H9 (cell line): ENCODE measurements around the gene GRIP2. TPM values are rescaled to one million over a fixed set of nuclear protein-coding genes. Genes with fewer than 3 reads are reported as not detected.

Experiments used
- DNase-seq: peaks from one replicate; pipeline ENCODE4 v3.0.0-alpha.2; 2017
- H2AFZ ChIP-seq: one replicate; pipeline ENCODE4 v1.6.1; 2013; ENCODE audit warnings: mild to moderate bottlenecking, low read length, control low read depth, moderate library complexity
- H2AK5ac ChIP-seq: 2 replicates; pipeline ENCODE4 v1.6.1; 2013; ENCODE audit warnings: low read length, control low read depth, mixed read lengths; ENCODE audit not compliant: insufficient read length
- H2BK120ac ChIP-seq: one replicate; pipeline ENCODE4 v1.6.1; 2013; ENCODE audit warnings: low read depth, mild to moderate bottlenecking, low read length, control low read depth, inconsistent platforms; ENCODE audit not compliant: poor library complexity, severe bottlenecking
- H2BK12ac ChIP-seq: 2 replicates; pipeline ENCODE4 v1.6.1; 2013; ENCODE audit warnings: low read length, control low read depth, mixed read lengths, low read depth; ENCODE audit not compliant: insufficient read length
- H2BK15ac ChIP-seq: 2 replicates; pipeline ENCODE4 v1.6.1; 2013; ENCODE audit warnings: low read depth, low read length, control low read depth
- H2BK20ac ChIP-seq: one replicate; pipeline ENCODE4 v1.6.1; 2013; ENCODE audit warnings: low read depth, mild to moderate bottlenecking, low read length, control low read depth, inconsistent platforms; ENCODE audit not compliant: poor library complexity, severe bottlenecking
- H2BK5ac ChIP-seq: 2 replicates; pipeline ENCODE4 v1.6.1; 2013; ENCODE audit warnings: low read length, control low read depth, mixed read lengths; ENCODE audit not compliant: insufficient read length
- H3K14ac ChIP-seq: 2 replicates; pipeline ENCODE4 v1.6.1; 2013; ENCODE audit warnings: low read length, control low read depth; ENCODE audit not compliant: insufficient read depth
- H3K18ac ChIP-seq: 2 replicates; pipeline ENCODE4 v1.6.1; 2013; ENCODE audit warnings: low read depth, mild to moderate bottlenecking, mixed read lengths, low read length, control low read depth; ENCODE audit not compliant: insufficient read length
- H3K23ac ChIP-seq: 2 replicates; pipeline ENCODE4 v1.6.1; 2013; ENCODE audit warnings: low read length, control low read depth, mixed read lengths, low read depth; ENCODE audit not compliant: insufficient read length
- H3K23me2 ChIP-seq: 2 replicates; pipeline ENCODE4 v1.6.1; 2013; ENCODE audit warnings: low read depth, mild to moderate bottlenecking, mixed read lengths, low read length, control low read depth; ENCODE audit not compliant: insufficient read length, poor library complexity, severe bottlenecking
- H3K27ac ChIP-seq: 2 replicates; pipeline ENCODE4 v1.5.1; 2013; ENCODE audit warnings: low read length, control low read depth, mixed read lengths, low read depth; ENCODE audit not compliant: insufficient read length
- H3K27me3 ChIP-seq: 2 replicates; pipeline ENCODE4 v1.6.1; 2013; ENCODE audit warnings: low read length, control low read depth, inconsistent platforms; ENCODE audit not compliant: insufficient read depth
- H3K4ac ChIP-seq: 2 replicates; pipeline ENCODE4 v1.6.1; 2013; ENCODE audit warnings: low read depth, mild to moderate bottlenecking, control low read depth, inconsistent platforms, low read length, moderate library complexity
- H3K4me1 ChIP-seq: 2 replicates; pipeline ENCODE4 v1.6.1; 2013; ENCODE audit warnings: low read length, control low read depth, inconsistent platforms; ENCODE audit not compliant: insufficient read depth
- H3K4me2 ChIP-seq: 2 replicates; pipeline ENCODE4 v1.6.1; 2013; ENCODE audit warnings: low read length, control low read depth, mixed read lengths; ENCODE audit not compliant: insufficient read length, insufficient read depth
- H3K56ac ChIP-seq: 2 replicates; pipeline ENCODE4 v1.6.1; 2013; ENCODE audit warnings: low read depth, mild to moderate bottlenecking, mixed read lengths, low read length, control low read depth; ENCODE audit not compliant: insufficient read length
- H3K79me1 ChIP-seq: 2 replicates; pipeline ENCODE4 v1.6.1; 2013; ENCODE audit warnings: low read depth, mild to moderate bottlenecking, moderate library complexity, low read length, control low read depth, inconsistent platforms; ENCODE audit not compliant: insufficient read depth, poor library complexity, severe bottlenecking
- H3K79me2 ChIP-seq: 2 replicates; pipeline ENCODE4 v1.6.1; 2013; ENCODE audit warnings: low read length, control low read depth, inconsistent platforms; ENCODE audit not compliant: insufficient read depth
- H3K9ac ChIP-seq: 2 replicates; pipeline ENCODE4 v1.6.1; 2013; ENCODE audit warnings: low read length, control low read depth, mixed read lengths; ENCODE audit not compliant: insufficient read length; ENCODE audit errors: extremely low read depth
- H3K9me3 ChIP-seq: one replicate; pipeline ENCODE4 v1.6.1; 2013; ENCODE audit warnings: low read depth, low read length, inconsistent platforms; ENCODE audit not compliant: control insufficient read depth
- H3T11ph ChIP-seq: one replicate; pipeline ENCODE4 v1.6.1; 2013; ENCODE audit warnings: mild to moderate bottlenecking, low read length, control low read depth, inconsistent platforms
- H4K20me1 ChIP-seq: one replicate; pipeline ENCODE4 v1.6.1; 2013; ENCODE audit not compliant: control insufficient read depth, insufficient read length, insufficient read depth
- H4K5ac ChIP-seq: 2 replicates; pipeline ENCODE4 v1.6.1; 2013; ENCODE audit warnings: low read depth, mild to moderate bottlenecking, mixed read lengths, low read length, control low read depth; ENCODE audit not compliant: insufficient read length
- H4K8ac ChIP-seq: replicated peaks from 2 replicates; pipeline ENCODE4 v1.6.1; 2013; ENCODE audit warnings: low read length, control low read depth, mixed read lengths, low read depth; ENCODE audit not compliant: insufficient read length
- H4K91ac ChIP-seq: 2 replicates; pipeline ENCODE4 v1.6.1; 2013; ENCODE audit warnings: low read depth, mild to moderate bottlenecking, moderate library complexity, mixed read lengths, low read length, control low read depth; ENCODE audit not compliant: insufficient read length
- H3K27ac Mint-ChIP-seq, 3 experiments: 2 replicates in 2 of 3; 3 replicates in 1 of 3; pipeline ENCODE4 v1.8.0; 2020 to 2021; ENCODE audit warnings: mixed read lengths in 3 of 3, mild to moderate bottlenecking in 1 of 3, moderate library complexity in 1 of 3
- H3K27me3 Mint-ChIP-seq: 2 replicates; pipeline ENCODE4 v1.8.0; 2021; ENCODE audit warnings: low read depth, mild to moderate bottlenecking, moderate library complexity, mixed read lengths
- H3K36me3 Mint-ChIP-seq, 3 experiments: 2 replicates in 2 of 3; 3 replicates in 1 of 3; pipeline ENCODE4 v1.8.0; 2020 to 2021; ENCODE audit warnings: low read depth in 3 of 3, mixed read lengths in 3 of 3; ENCODE audit not compliant: insufficient read depth in 1 of 3
- H3K4me1 Mint-ChIP-seq, 2 experiments: 2 replicates each; pipeline ENCODE4 v1.8.0; 2020; ENCODE audit warnings: mixed read lengths in 2 of 2
- H3K4me3 Mint-ChIP-seq, 2 experiments: 2 replicates in 1 of 2; 3 replicates in 1 of 2; pipeline ENCODE4 v1.8.0; 2020 to 2021; ENCODE audit warnings: mild to moderate bottlenecking in 2 of 2, mixed read lengths in 2 of 2, moderate library complexity in 1 of 2
- H3K9me3 Mint-ChIP-seq, 2 experiments: 2 replicates in 1 of 2; 3 replicates in 1 of 2; pipeline ENCODE4 v1.8.0; 2020; ENCODE audit warnings: mild to moderate bottlenecking in 2 of 2, mixed read lengths in 2 of 2, moderate library complexity in 1 of 2
- CTCF ChIP-seq: fragments of 200-600 bp; sonication (generic); conservative IDR thresholded peaks from 3 replicates; pipeline ENCODE4 v1.8.0; 2021; ENCODE audit warnings: antibody characterized with exemption, mild to moderate bottlenecking
- WGBS: extraction: QIAGEN DNeasy Blood & Tissue Kit; methylation state at CpG from one replicate; pipeline ENCODE4 v1.1.7; 2013; ENCODE audit warnings: missing lambda C conversion rate, low lambda C conversion rate, mixed read lengths; ENCODE audit not compliant: insufficient read length; ENCODE audit errors: extremely low coverage; 5-methylcytosine and 5-hydroxymethylcytosine counted together
- total RNA-seq: library from RNA; stranded (reverse); gene quantifications from 2 replicates; pipeline ENCODE4 v1.2.1, GENCODE V29; 2021

The GRIP2 gene
- total RNA-seq, 1 experiment from 2014 or later: 3.1 TPM

DNA sequence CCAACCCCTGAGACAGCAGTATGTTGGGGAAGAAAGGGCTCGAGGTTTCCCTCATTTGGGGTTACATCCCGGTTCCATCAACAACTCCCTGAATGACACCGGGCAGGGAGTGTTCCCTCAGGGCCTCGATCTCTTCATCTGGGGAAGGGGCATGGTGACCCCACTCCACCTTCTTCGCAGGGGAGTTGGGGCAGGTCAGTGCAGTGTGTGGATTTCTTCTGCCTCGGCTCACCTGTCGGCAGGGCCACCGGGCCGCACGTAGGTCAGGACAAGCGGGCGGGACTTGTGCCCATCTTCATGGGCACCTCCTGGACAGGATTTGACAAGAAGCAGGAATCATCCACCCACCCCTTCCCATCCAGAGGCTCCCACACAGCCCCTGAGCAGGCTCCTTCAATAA lies 17.4 kb downstream of the GRIP2 start:
- H2AK5ac ChIP-seq: no peak overlapping the region
- H3K9me3 Mint-ChIP-seq: no peaks in the 10 kb centered on the region
- H2BK120ac ChIP-seq: no peak overlapping the region
- H3K27ac Mint-ChIP-seq: no peak overlapping the region
- no peaks in the 10 kb centered on the region for H3K23me2 ChIP-seq
- no peaks in the 10 kb centered on the region for H3K9me3 ChIP-seq
- no peaks in the 10 kb centered on the region for H3K79me2 ChIP-seq
- no peak overlapping the region for H3K4me3 Mint-ChIP-seq
- H3K4me2 ChIP-seq: no peak overlapping the region
- no peak overlapping the region for H3K4ac ChIP-seq
- TF ChIP-seq CTCF: no peak
- H3K27ac ChIP-seq: no peak overlapping the region
- H3K79me1 ChIP-seq: no peaks in the 10 kb centered on the region
- no peaks in the 10 kb centered on the region for H4K20me1 ChIP-seq
- H2BK15ac ChIP-seq: no peak overlapping the region
- no peak overlapping the region for H3K9ac ChIP-seq
- H2BK20ac ChIP-seq: no peak overlapping the region
- H4K5ac ChIP-seq: no peak overlapping the region
- H3K27me3 ChIP-seq: no peaks in the 10 kb centered on the region
- no peak overlapping the region for H3K23ac ChIP-seq
- DNase-seq: peak; percentile 11
- H2BK5ac ChIP-seq: no peak overlapping the region
- WGBS: no CpG with 5 or more reads among the region's 12 CpGs
- peaks cover 15 to 25% of the 10 kb centered on the region in 2 experiments for H3K4me1 Mint-ChIP-seq
- no peak overlapping the region for H4K91ac ChIP-seq
- no peaks in the 10 kb centered on the region; a peak in 1 of 7 replicates for H3K36me3 Mint-ChIP-seq
- H3K56ac ChIP-seq: no peak overlapping the region
- H3K14ac ChIP-seq: no peak overlapping the region
- H3T11ph ChIP-seq: no peak overlapping the region
- H3K4me1 ChIP-seq: no peaks in the 10 kb centered on the region
- no peak overlapping the region for H4K8ac ChIP-seq
- peaks cover 1% of the 10 kb centered on the region for H3K27me3 Mint-ChIP-seq
- H2BK12ac ChIP-seq: no peak overlapping the region
- H3K18ac ChIP-seq: no peak overlapping the region
- no peak overlapping the region for H2AFZ ChIP-seq
